Stimulated activated naive CD8-positive, alpha-beta T cell treated with anti-CD3 and anti-CD28 coated beads, Interleukin-15, Interleukin-2, amounts not matched to agents 100 U/mL and 50 U/mL, for 24 hours (primary cell): Measurements from ENCODE around the gene NID1.
"Not testable (repeated sequence)": the region's sequence is repeated elsewhere in the genome, so short reads cannot be mapped to it uniquely, and the experiment has no call there.

Experiments used
- ATAC-seq: fragments of 150-1000 bp; cut with Tn5 transposase; one replicate; pipeline ENCODE4 v1.10.0; 2021
- DNase-seq: peaks from one replicate; pipeline ENCODE4 v3.0.0; 2021

Gene NID1

DNA sequence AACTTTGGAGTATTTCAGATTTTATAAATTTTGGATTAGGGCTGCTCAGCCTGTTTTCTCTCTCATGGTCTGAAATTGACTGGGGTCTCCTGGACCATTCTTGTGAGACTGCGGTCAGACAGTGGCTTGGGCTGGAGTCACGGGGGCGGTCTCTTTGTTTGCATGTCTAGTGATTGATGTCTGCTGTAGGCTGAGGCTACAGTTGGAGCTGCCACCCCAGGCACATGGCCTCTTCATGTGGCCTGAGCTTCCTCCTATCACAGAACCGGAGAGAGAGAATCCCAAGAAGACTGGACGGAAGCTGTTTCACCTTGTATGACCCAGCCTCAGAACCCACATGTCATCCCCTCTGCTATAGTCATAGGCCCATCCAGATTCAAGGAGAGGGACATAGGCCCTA is 96.1 kb downstream of the NID1 start:
- DNase-seq (no peak), ATAC-seq (no peak)

DNA sequence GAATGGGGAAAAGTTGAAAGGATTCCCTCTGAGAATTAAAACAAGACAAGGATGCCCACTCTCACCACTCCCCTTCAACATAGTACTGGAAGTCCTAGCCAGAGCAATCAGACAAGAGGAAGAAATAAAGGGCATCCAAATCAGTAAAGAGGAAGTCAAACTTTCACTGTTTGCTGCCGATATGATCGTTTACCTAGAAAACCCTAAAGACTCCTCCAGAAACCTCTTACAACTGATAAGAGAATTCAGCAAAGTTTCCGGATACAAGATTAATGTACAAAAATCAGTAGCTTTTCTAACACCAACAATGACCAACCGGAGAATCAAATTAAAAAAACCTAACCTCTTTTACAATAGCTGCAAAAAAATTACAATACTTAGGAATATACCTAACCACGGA is 98.8 kb downstream of the NID1 start:
- ATAC-seq, DNase-seq: not testable (repeated sequence)

DNA sequence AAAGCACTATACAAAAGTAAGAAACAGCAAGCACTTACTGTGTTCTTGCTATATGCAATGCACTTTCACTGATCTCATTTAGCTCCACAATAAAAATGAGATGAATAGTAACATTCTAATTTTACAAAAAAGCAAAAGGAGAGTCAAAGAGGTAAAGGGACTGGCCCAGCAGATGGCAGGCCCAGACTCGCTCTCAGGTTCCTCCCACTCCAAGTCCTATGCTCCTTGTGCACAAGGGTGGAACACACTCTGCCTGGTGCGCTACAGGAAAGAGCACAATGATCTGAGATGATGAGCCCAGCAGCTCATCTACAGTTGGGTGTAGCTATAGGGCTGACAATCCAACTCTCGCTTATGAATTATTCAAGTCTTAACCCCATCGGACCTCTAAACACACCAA is 104.1 kb downstream of the NID1 start:
- no peak for DNase-seq
- no peak for ATAC-seq

DNA sequence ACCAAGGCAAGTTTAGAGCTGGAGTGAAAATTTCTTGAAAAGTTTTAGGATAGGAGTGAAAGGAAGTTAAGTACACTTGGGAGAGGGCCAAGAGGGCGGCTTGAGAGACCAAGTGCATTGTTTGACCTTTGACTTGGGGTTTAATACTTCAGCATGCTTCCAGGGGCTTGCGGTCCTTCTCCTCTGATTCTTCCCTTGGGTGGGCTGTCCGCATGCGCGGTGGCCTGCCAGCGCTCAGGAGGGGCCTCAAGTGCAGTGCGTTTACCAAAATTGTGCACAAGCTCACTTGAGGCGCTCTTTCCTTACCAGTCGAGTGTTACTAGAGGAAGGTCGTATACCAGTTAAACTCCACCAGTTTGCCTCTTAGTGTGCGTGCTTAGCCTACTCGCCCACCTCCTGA is 106.9 kb downstream of the NID1 start:
- no peak for DNase-seq
- no peak for ATAC-seq

DNA sequence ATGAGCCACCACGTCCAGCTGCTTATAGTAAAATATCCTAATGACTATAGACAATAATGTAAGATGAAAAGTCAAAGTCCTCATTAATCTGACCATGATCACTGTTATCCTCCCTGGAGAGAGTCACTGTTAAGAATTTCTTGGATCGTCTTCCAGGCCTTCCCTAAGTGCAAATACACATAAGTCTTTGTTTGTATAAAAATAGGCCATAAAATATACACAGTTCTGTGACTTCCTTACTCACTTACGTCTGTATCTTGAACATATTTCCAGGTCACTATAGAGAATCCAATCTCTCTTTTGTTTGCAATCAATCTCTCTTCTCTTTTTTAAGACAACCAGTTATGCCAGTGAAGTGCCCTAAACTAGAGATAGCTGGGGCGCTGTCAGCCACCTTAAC is 109.1 kb downstream of the NID1 start:
- DNase-seq = no peak
- ATAC-seq = no peak

DNA sequence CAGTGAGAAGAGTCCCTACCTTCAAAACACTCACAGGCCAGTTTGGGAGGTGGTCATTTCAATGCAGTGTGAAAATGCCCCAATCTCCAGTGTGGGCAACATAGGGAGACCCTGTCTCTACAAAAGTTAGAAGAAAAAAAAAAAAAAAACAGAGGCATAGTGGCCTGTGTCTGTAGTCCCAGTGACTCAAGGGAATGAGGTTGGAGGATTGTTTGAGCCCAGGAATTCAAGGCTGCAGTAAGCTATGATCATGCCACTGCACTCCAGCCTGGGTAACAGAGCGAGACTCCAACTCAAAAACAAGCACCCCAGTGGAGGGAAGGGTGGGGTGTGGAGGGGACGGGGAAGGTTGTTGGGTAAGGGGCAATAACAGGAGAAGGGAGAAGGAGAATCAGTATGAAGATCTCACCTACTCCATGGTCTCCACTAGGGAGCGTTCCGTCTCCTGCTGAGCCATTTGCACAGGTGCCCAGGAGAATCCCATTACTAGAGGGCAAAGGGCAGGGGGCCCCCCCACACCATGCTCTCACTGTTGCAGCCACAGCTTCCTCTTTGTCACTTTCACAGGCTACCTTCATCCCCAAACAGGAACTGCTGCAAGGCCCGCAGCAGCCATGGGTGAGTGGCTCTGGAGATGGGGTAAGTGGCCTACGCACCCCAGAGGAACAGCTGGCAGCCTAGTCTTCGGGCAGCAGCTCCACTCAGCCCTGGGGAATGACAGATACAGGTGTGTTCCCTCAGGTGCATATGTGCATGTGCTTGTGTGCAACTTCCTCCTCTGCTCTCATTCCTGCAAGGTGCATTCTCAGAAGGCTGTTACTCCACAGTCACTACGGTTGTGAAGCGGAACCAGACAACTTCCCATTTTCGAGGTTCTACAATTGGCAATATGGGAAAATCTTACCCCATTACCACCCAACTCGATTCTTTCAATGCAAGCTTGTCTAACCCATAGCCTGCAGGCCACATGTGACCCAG is 110.3 kb downstream of the NID1 start:
- DNase-seq = peak; percentile 61
- ATAC-seq = peak; percentile 56

DNA sequence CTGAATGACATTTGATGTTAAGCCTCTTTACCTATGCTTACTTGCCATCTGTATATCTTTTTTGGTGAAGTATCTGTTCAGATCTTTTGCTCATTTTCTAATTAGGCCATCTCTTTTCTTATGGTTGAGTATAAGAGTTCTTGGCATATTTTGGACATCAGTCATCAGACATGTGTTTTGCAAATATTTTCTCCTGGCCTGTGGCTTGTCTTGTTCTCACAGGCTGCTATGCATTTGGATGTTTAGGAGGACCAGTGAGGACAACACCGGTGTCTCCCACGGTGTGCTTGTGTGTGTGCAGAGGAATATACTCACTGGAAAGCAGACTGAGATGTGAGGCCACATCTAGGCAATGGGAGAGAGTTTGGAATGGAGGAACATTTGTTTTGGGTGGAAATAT is 111.1 kb downstream of the NID1 start:
- DNase-seq (no peak), ATAC-seq (no peak)

DNA sequence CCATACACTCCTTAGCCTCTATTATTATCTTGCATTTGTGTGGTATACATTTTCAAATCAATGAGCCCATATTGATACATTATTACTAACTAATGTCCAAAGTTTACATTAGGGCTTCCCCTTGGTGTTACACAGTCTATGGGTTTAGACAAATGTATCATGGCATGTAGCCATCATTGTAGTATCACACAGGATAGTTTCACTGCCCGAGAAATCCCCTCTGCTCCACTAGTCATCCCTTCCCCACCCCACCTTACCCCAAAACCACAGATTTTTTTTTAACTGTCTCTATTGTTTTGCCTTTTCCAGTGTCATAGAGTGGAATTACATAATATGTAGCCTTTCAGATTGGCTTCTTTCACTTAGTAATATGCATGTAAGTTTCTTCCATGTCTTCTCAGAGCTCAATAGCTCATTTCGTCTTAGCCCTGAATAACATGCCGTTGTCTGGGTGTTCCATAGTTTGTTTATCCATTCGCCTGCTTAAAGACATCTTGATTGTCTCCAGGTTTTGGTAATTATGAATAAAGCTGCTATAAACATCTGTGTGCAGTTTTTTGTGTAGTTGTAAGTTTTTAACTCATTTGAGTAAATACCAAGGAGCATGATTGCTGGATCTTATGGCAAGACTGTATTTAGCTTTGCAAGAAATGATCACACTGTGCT is 111.8 kb downstream of the NID1 start:
- ATAC-seq (peak; percentile 97), DNase-seq (peak; percentile 47)

DNA sequence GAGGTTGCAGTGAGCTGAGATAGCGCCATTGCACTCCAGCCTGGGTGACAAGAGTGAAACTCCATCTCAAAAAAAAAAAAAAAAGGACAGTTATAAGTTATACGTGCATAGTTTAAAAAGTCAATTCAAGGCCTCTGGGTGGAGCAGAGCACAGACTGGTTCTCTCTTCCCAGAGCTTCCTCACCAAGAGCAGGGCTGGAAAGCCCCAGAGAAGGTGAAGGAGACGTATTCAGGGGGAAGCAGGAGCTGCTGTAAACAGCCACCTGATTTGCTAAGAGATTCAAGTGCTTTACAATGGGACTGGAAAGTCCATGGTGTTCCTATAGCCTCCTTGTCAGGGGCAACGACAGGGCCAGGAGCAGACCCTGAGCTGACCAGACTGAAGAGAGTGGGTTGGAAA is 113.2 kb downstream of the NID1 start:
- no peak for ATAC-seq
- DNase-seq = no peak

DNA sequence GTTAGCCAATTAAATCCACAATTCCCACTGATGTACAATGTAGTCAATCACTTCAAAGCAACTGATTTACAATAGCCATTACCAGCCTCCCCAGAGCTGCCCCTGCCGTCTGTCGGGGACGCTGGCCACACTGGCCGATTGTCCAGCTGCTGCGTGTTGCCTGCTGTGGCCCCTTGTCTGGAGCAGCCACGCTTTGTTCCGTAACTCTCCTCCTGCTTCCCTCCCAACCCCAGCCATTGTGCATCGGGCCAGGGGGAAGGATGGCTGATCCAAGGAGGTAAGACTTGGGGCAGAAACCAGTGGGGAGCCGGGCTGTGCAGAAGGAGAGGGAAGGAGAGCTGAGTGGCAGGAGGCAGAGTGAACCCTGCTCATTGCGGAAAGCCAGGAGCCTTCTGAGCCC is 114.6 kb downstream of the NID1 start:
- ATAC-seq (no peak), DNase-seq (no peak)

DNA sequence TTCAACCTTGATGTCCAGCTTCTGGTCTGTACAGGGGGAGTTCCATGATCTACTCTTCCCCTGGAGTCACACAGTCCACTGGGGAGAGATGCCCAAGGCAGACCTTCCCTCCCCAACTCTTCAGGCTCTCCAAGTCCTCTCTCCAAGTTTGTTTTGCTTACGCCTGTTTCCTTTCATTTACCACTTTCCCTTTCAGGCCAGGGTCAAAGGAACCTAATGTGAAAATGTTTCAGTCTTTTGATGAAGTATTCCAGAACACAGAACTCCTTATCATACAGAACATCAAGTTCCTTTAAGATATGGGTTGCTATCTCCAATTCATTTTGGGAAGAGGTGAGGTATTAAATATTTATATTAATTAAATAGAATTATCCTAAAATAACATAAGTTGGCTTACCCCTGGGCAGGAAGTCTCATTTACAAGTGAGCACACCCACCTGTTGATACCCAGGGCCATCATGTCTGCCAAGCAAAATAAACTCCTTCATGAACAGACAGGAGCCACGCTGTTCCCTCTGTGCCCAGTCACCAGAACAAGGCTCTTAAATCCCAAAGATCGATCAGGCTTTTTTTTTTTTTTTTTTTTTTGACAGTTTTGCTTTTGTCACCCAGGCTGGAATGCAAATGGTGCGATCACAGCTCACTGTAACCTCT is 116.0 kb downstream of the NID1 start:
- ATAC-seq = no peak
- no peak for DNase-seq

DNA sequence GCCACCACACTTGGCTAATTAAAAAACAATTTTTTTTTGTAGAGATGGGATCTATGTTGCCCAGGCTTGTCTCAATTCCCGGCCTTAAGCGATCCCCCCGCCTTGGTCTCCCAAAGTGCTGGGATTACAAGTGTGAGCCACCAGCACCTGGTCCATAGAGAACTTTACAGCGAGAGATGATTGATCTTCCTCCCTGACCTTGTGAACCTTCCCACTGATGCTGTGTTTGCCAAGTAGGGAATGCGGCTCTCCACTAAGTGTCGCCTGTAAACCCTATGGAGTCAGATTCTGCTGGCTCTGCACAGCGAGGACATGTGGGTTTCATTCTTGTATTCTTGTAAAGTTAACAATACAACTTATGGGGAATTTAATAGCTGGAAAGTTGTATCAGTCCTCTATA is 116.9 kb downstream of the NID1 start:
- DNase-seq (no peak), ATAC-seq (no peak)

DNA sequence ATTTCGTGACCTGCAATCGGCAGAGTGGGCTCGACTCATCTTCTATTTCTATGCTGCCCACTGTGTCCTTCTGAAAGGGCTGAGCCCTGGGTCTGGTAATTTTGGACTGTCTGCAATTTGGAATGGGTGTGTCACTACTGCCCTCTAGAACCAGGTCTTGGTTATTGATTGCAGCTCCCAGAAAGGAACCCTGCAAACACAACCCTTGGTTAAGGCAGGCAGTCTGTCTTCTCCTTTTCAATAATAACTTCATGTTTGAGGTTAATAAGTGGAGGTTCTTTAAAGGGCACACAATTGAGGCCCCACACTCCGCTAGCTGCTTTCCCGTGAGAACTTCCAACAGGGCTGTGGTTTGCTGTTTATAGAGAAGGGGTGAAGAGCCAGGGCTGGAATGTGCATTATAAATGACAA is 118.3 kb downstream of the NID1 start:
- ATAC-seq = no peak
- no peak for DNase-seq

DNA sequence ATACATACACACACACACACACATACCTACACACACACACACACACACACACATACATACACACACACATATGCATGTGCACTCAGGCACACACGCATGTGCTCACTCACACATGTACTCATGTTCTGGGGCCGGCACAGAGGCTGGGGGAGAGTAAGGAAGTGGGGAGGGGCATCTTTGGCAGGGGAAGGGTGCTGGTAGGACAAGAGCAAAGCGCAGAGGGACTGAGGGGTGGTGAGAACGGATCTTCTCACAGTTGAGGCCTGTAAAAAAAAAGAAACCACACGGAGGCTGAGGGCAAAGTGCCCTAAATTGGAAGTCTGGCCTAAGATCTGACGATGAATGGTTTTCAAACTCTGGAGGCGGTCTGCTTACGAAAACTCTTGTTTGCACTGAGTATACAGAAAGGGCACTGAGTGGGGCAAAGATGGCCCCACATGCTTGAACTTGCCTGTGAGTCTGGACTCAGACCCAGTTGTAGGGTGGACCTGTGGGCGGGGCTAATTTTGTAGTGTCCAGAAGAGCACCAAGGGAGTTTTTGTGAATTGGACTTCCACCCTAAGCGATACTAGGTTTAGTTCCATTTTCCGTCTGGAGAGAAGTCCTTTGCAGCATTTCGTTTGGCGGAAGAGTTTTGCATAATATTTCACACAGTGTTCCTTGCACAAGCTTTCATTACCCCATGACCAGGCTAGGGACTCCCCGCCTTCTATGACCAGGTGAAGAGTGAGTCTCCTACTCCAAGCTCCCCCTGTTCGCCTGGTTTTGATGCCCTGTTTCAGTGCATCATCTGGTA is 118.9 kb downstream of the NID1 start:
- peak; percentile 15 for ATAC-seq
- DNase-seq = no peak

DNA sequence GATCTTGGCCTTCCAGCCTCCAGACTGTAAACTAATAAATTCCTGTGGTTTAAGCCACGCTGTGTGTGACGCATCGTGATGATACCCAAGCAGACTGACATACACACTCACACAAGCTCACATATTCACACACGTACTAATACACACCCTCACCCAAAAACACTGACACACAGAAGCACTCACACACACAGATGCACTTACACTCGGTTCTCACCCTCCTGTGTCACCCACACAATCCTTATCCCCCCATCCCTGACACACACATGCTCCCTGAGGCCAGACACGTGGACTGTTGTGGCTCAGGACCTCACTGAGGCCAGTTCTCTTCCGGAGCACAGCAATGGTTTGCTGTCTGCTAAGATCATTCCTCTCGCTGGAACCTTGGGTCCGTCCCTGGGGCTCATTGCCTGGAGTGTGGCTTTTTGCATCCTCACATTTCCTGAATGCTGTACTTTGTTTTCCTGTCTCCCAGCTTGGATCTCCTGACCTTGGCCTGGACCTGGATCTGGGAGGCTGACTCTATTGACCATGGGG is 121.2 kb downstream of the NID1 start:
- ATAC-seq (no peak), DNase-seq (no peak)

DNA sequence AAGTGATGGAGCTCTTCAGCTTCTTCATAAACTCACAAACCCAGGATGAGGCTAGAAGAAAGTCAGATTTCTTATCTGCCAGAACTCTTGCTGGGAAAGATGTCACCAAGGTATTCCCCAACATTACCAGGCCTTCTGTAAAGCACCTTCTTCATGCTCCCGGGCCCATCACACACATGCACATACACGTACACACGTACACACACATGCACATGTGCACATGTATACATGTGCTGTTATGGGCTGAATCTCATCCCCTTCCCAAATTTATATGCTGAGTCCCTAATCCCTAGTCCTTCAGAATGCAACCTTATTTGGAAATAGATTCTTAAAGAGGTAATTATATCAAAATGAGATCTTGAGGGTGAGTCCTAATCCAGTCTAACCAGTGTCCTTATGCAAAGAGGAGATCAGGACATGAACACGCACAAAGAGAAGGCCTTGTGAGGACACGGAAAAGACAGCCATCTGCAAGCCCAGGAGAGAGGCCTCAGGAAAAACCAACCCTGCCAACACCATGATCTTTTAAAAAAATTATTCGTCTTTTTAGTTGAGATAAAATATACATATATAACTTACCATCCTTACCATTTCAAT is 121.8 kb downstream of the NID1 start:
- no peak for ATAC-seq

DNA sequence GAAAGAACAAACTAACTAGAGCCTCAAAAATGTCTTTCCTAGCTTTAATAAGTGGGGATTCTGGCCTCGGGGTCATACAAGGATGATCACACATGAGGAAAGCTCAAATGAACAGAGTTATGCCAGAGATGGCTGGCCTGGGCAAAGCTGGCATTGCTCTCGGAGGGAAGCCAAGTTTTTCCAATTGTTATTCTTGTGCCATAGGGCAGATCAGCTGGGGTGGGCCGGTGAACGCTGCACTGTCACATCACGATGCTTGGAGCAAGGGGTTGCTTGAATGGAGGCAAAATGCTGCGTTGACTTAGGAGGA is 122.3 kb downstream of the NID1 start:
- DNase-seq (no peak), ATAC-seq (no peak)

More for the DNA sequence above, 121.8 kb downstream of the NID1 start:
- no peak for DNase-seq

DNA sequence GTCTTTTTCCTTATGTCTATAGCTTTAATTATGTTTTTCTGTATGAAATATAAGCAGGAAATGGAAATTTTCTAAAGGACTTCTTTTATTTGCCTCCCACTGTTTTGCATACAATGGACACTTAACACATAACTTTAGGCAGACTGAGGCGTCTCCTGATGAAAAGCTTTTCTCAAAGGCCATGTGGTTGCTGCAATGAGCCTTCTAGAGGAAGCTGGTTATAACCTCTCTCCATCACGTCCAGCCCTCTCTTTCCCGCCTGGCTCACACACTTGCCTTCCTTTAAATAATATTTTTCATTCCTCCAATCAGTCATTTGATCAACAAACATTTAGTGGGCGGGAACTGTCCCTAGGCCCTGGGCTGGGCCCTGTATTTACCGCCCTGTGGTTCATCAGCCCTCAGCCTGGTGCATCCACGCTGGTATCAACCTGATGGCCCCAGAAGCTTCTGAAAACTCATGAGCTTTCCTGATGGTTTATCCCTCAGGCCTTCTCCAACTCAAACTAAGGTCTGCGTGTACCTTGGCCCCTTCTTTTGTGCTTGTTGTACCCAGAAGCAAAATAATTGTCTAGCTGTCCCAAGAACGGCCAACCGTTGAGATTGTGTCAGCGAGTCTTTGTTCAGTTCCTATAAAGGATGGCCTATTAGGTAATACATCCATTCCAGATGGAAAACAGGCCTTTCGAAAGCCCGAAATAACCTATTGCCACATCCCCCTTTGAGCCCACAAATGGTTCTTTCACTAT is 122.8 kb downstream of the NID1 start:
- ATAC-seq (no peak), DNase-seq (no peak)

DNA sequence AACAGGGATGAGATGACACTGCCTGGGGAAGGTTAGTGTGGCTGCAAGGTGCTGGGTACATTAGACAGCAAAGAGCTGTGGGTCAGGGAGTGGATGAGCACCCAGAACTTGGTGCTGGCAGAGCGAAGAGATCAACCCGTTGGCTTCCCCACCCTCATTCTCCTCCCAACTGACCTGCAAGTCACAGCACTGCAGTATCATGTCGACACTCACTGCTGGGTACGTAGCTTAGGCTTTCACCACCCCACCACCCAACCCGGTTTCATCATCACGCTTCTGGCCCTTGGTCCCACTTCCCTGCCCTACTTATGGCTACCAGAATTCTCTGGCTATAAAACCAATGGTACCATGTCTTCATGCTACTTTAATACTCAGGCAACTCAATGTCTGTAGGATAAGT is 124.6 kb downstream of the NID1 start:
- ATAC-seq (no peak), DNase-seq (no peak)

DNA sequence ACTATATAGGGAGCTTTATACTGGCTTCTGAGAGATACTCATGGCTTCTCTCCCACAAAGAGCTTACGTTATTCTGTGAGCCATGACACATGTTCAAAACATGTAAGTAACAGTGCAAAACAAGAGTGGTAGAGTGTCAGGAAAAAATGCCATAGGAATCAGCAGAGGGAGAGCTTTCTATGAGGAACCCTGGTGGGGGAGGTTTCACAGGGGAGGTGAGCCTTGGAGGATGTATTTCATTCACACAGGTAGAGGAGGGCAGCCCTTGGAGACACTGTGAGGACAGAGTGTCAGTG is 125.5 kb downstream of the NID1 start:
- DNase-seq = no peak

More for the DNA sequence above, 125.5 kb downstream of the NID1 start:
- ATAC-seq = no peak
